HT-29 (cell line): ENCODE measurements around the gene RUNX1. TPM values are rescaled to one million over a fixed set of nuclear protein-coding genes. Genes with fewer than 3 reads are reported as not detected.

ENCODE experiments used
- DNase-seq: peaks from one replicate; pipeline ENCODE4 v3.0.0-alpha.2; 2015; ENCODE audit warnings: low spot score
- total RNA-seq: library from RNA; depleted of rRNA; stranded (reverse); fragments of >200 nt; shearing (Covaris generic); gene quantifications from 2 replicates; pipeline ENCODE4 v1.2.3, GENCODE V29; 2014

RUNX1 gene
- total RNA-seq, 1 experiment from 2014 or later, result 26.7 TPM

GRCh38 chr21:35059742-35060141 lies 10.6 kb upstream of the RUNX1 start:
- no peak for DNase-seq

GRCh38 chr21:35058058-35058457 lies 9.0 kb upstream of the RUNX1 start:
- no peak for DNase-seq

GRCh38 chr21:35057428-35057827 lies 8.3 kb upstream of the RUNX1 start:
- DNase-seq, result no peak

GRCh38 chr21:35053356-35054096 lies 4.4 kb upstream of the RUNX1 start:
- DNase-seq, result no peak

- DNase-seq, result no peak
These were observed 3.7 kb upstream of the RUNX1 start for GRCh38 chr21:35052801-35053200.

GRCh38 chr21:35051287-35051818 lies 2.3 kb upstream of the RUNX1 start:
- DNase-seq, result peak; percentile 88

GRCh38 chr21:35050348-35051286 lies 1.5 kb upstream of the RUNX1 start:
- DNase-seq, result no peak

- no peak for DNase-seq
These were observed 910 bp downstream of the RUNX1 start for GRCh38 chr21:35048183-35048601.

- DNase-seq, result no peak
These were observed 2.2 kb downstream of the RUNX1 start for GRCh38 chr21:35046880-35047229.

- no peak for DNase-seq
These were observed 2.9 kb downstream of the RUNX1 start for GRCh38 chr21:35046263-35046624.

- DNase-seq, result no peak
These were observed 3.4 kb downstream of the RUNX1 start for GRCh38 chr21:35045542-35046262.

GRCh38 chr21:35044770-35045541 lies 4.1 kb downstream of the RUNX1 start:
- DNase-seq, result no peak

GRCh38 chr21:35044128-35044527 lies 5.0 kb downstream of the RUNX1 start:
- no peak for DNase-seq

- DNase-seq, result no peak
These were observed 5.6 kb downstream of the RUNX1 start for GRCh38 chr21:35043549-35043948.

GRCh38 chr21:35042836-35043235 lies 6.3 kb downstream of the RUNX1 start:
- DNase-seq, result no peak

GRCh38 chr21:35041881-35042280 lies 7.2 kb downstream of the RUNX1 start:
- no peak for DNase-seq

GRCh38 chr21:35041122-35041521 lies 8.0 kb downstream of the RUNX1 start:
- DNase-seq, result no peak

- no peak for DNase-seq
These were observed 9.4 kb downstream of the RUNX1 start for GRCh38 chr21:35039595-35040289.

- DNase-seq, result no peak
These were observed 10.3 kb downstream of the RUNX1 start for GRCh38 chr21:35038772-35039319.

GRCh38 chr21:35037384-35037765 lies 11.7 kb downstream of the RUNX1 start:
- DNase-seq, result no peak
